Spleen (tissue), 11 donors: Measurements from ENCODE around the gene CGRRF1. TPM values are rescaled to one million over a fixed set of nuclear protein-coding genes. Genes with fewer than 3 reads are reported as not detected.

Experiments
- DNase-seq: peaks from one replicate; pipeline ENCODE4 v3.0.0-alpha.2; 2020
- H3K27ac ChIP-seq, 8 donors: fragments of 200-600 bp; sonication (generic) in 7 of 8; 1 replicate in 4 of 8; 2 replicates in 4 of 8; pipeline versions ENCODE4 v1.5.0 to v1.8.0; 2016 to 2021; ENCODE audit warnings: inconsistent platforms in 4 of 8, mild to moderate bottlenecking in 4 of 8, moderate library complexity in 1 of 8
- H3K27me3 ChIP-seq, 7 donors: fragments of 200-600 bp; sonication (generic) in 6 of 7; replicated peaks in 1 of 7; 1 replicate in 4 of 7; 2 replicates in 3 of 7; pipeline versions ENCODE4 v1.5.0 to v1.8.0; 2016 to 2021; ENCODE audit warnings: inconsistent platforms in 3 of 7, mild to moderate bottlenecking in 1 of 7
- H3K36me3 ChIP-seq, 6 donors: fragments of 200-600 bp; sonication (generic) in 5 of 6; 1 replicate in 4 of 6; 2 replicates in 2 of 6; pipeline versions ENCODE4 v1.5.0 to v1.8.0; 2016 to 2021; ENCODE audit warnings: inconsistent platforms in 2 of 6
- H3K4me1 ChIP-seq, 6 donors: fragments of 200-600 bp; sonication (generic) in 5 of 6; 1 replicate in 3 of 6; 2 replicates in 3 of 6; pipeline versions ENCODE4 v1.5.0 to v1.8.0; 2016 to 2021; ENCODE audit warnings: inconsistent platforms in 3 of 6
- H3K4me3 ChIP-seq, 8 donors: fragments of 200-600 bp; sonication (generic) in 7 of 8; 1 replicate in 4 of 8; 2 replicates in 4 of 8; pipeline versions ENCODE4 v1.5.0 to v1.8.0; 2016 to 2021; ENCODE audit warnings: inconsistent platforms in 4 of 8, mild to moderate bottlenecking in 4 of 8, moderate library complexity in 2 of 8
- H3K9me3 ChIP-seq, 8 donors: fragments of 200-600 bp; sonication (generic) in 7 of 8; 1 replicate in 4 of 8; 2 replicates in 4 of 8; pipeline versions ENCODE4 v1.5.0 to v1.8.0; 2016 to 2021; ENCODE audit warnings: inconsistent platforms in 4 of 8
- CTCF ChIP-seq, 11 experiments: fragments of 200-600 bp in 7 of 11; fragments of 450-650 bp in 4 of 11; sonication (generic) in 4 of 11; IDR thresholded peaks in 8 of 11; conservative IDR thresholded peaks in 3 of 11; 1 replicate in 7 of 11; 2 replicates in 4 of 11; pipeline versions ENCODE4 v1.4.0 to v1.8.0; 2016 to 2021; ENCODE audit warnings: antibody characterized with exemption in 11 of 11, inconsistent platforms in 4 of 11, mild to moderate bottlenecking in 1 of 11
- POLR2A ChIP-seq, 3 donors: fragments of 450-650 bp; IDR thresholded peaks; one replicate each; pipeline ENCODE4 v1.5.1; 2017; ENCODE audit warnings: antibody characterized with exemption in 3 of 3, mild to moderate bottlenecking in 1 of 3
- POLR2AphosphoS5 ChIP-seq, 3 donors: sonication (generic); formaldehyde crosslinking; IDR thresholded peaks; one replicate each; pipeline ENCODE4 v1.5.1; 2017; ENCODE audit warnings: antibody characterized with exemption in 3 of 3
- WGBS, 5 donors: extraction: QIAGEN DNeasy Blood & Tissue Kit in 3 of 5; methylation state at CpG; one replicate each; pipeline versions ENCODE4 v1.1.5 to v1.1.7; 2013 to 2018; 5-methylcytosine and 5-hydroxymethylcytosine counted together
- intact Hi-C: fragments of 100-400 bp; cut with DNase I; formaldehyde crosslinking; loops from one replicate; pipeline ENCODE4 v1.15.0; 2023; ENCODE audit warnings: low total_unique reads
- polyA plus RNA-seq, 3 donors: library from polyadenylated mRNA; stranded (reverse); fragments of 200-250 nt; gene quantifications; one replicate each; pipeline ENCODE4 v1.2.1, GENCODE V29; 2013
- total RNA-seq, 7 donors: library from RNA; depleted of rRNA in 3 of 7; stranded (reverse); fragments of >200 nt in 3 of 7; fragmentation: NEBNext Ultra II Directional in 4 of 7; extraction: Animal tissue kit (Norgen Biotek cat#: 25700) in 4 of 7; gene quantifications; one replicate each; pipeline versions ENCODE4 v1.1.0 to v1.2.1, GENCODE V29; 2016 to 2021
- donor health status: healthy with polysubstance abuse.
- donor health status: DM: no; HTN: no; CAD: no; lungs with moderate emphysema.
- donor health status: DM: no; HTN: no; CAD: no.
- donor health status: Bipolar disorder and iron deficiency.
- donor health status: healthy.
- donor health status: DM: no; HTN: no; CAD: no.
- donor health status: DM: yes; HTN: yes; CAD: no.

Gene CGRRF1
- total and polyA plus RNA-seq, 10 donors, result 11.3 to 19.8 (median 17.3) TPM

- Histone ChIP-seq H3K4me3 (no peak overlapping the region), H3K9me3 (peaks cover 0 to 19% (median 15%) of the 10 kb centered on the region in 8 donors), H3K4me1 (peaks cover 7 to 47% (median 33%) of the 10 kb centered on the region in 6 donors), H3K36me3 (peaks cover 0 to 22% (median 0%) of the 10 kb centered on the region in 6 donors), H3K27ac (no peak overlapping the region), H3K27me3 (peaks cover 0 to 37% (median 0%) of the 10 kb centered on the region in 7 donors)
- 75 to 84% (median 80%) methylated on average over 5 of the region's 5 CpGs for WGBS, 5 donors
- DNase-seq, result no peak
- intact Hi-C loops, result loop anchor here (10.0 kb wide), 1 partner anchor 74 kb away; no protein-coding TSS in a partner anchor
- TF ChIP-seq CTCF (IDR thresholded peaks at IDR 0.05 in 8 of 11, conservative IDR thresholded peaks at IDR 0.05 in 3 of 11) (no peak), POLR2A (IDR thresholded peaks at IDR 0.05) (no peak), POLR2AphosphoS5 (IDR thresholded peaks at IDR 0.05) (no peak)
Observed at GRCh38 chr14:54570631-54571415, 61.1 kb downstream of the CGRRF1 start.

- Histone ChIP-seq H3K36me3 (peaks cover 0 to 22% (median 0%) of the 10 kb centered on the region in 6 donors), H3K27ac (no peak overlapping the region), H3K9me3 (peaks cover 0 to 19% (median 15%) of the 10 kb centered on the region in 8 donors), H3K4me3 (no peak overlapping the region), H3K27me3 (peaks cover 0 to 22% (median 0%) of the 10 kb centered on the region in 7 donors), H3K4me1 (peaks cover 7 to 42% (median 31%) of the 10 kb centered on the region in 6 donors)
- WGBS, 5 donors, result 93 to 98% (median 95%) methylated on average over 2 of the region's 2 CpGs
- DNase-seq, result no peak
- no peak for TF ChIP-seq POLR2AphosphoS5 (IDR thresholded peaks at IDR 0.05)
- no peak for TF ChIP-seq POLR2A (IDR thresholded peaks at IDR 0.05)
- peak in 6 of 11 experiments; percentile 12 to 44 (median 21) for TF ChIP-seq CTCF (IDR thresholded peaks at IDR 0.05 in 8 of 11, conservative IDR thresholded peaks at IDR 0.05 in 3 of 11)
- intact Hi-C loops, result loop anchor here (10.0 kb wide), 1 partner anchor 72 kb away; no protein-coding TSS in a partner anchor
Observed at GRCh38 chr14:54572316-54572715, 62.6 kb downstream of the CGRRF1 start.

- Histone ChIP-seq H3K4me3 (no peak overlapping the region), H3K4me1 (peaks cover 2 to 24% (median 12%) of the 10 kb centered on the region in 6 donors), H3K27ac (no peak overlapping the region), H3K36me3 (peaks cover 0 to 22% (median 0%) of the 10 kb centered on the region in 6 donors), H3K27me3 (peaks cover 0 to 2% (median 0%) of the 10 kb centered on the region in 7 donors), H3K9me3 (peaks cover 0 to 19% (median 15%) of the 10 kb centered on the region in 8 donors)
- intact Hi-C loops, result loop anchor here (10.0 kb wide), 1 partner anchor 70 kb away; no protein-coding TSS in a partner anchor
- no peak for DNase-seq
- WGBS, 5 donors, result 92 to 98% (median 95%) methylated on average over 6 of the region's 6 CpGs
- TF ChIP-seq POLR2AphosphoS5 (IDR thresholded peaks at IDR 0.05) (no peak), CTCF (IDR thresholded peaks at IDR 0.05 in 8 of 11, conservative IDR thresholded peaks at IDR 0.05 in 3 of 11) (no peak), POLR2A (IDR thresholded peaks at IDR 0.05) (no peak)
Observed at GRCh38 chr14:54574528-54574927, 64.8 kb downstream of the CGRRF1 start.

GRCh38 chr14:54577494-54577893, 67.8 kb downstream of the CGRRF1 start:
- 86 to 95% (median 92%) methylated on average over 6 of the region's 6 CpGs for WGBS, 5 donors
- H3K27ac ChIP-seq, result no peak overlapping the region
- H3K36me3 ChIP-seq, result peaks cover 0 to 13% (median 0%) of the 10 kb centered on the region in 6 donors
- intact Hi-C loops, result loop anchor here (10.0 kb wide), 1 partner anchor 67 kb away; no protein-coding TSS in a partner anchor
- H3K4me1 ChIP-seq, result peaks cover 0 to 15% (median 3%) of the 10 kb centered on the region in 6 donors
- DNase-seq, result no peak
- H3K4me3 ChIP-seq, result no peak overlapping the region
- H3K9me3 ChIP-seq, result peaks cover 0 to 12% (median 10%) of the 10 kb centered on the region in 8 donors
- no peaks in the 10 kb centered on the region for H3K27me3 ChIP-seq
- TF ChIP-seq CTCF (IDR thresholded peaks at IDR 0.05 in 8 of 11, conservative IDR thresholded peaks at IDR 0.05 in 3 of 11) (no peak), POLR2AphosphoS5 (IDR thresholded peaks at IDR 0.05) (no peak), POLR2A (IDR thresholded peaks at IDR 0.05) (no peak)
